ENCODE data around the gene PNPO. TPM values are rescaled to one million over a fixed set of nuclear protein-coding genes. Genes with fewer than 3 reads are reported as not detected.

The PNPO gene
- total and polyA plus RNA-seq, 2 of the 13 experiments (the other 11 are each of a cell fraction or from before 2014, with no cell fraction given), result 47.9 to 63.3 TPM

DNA sequence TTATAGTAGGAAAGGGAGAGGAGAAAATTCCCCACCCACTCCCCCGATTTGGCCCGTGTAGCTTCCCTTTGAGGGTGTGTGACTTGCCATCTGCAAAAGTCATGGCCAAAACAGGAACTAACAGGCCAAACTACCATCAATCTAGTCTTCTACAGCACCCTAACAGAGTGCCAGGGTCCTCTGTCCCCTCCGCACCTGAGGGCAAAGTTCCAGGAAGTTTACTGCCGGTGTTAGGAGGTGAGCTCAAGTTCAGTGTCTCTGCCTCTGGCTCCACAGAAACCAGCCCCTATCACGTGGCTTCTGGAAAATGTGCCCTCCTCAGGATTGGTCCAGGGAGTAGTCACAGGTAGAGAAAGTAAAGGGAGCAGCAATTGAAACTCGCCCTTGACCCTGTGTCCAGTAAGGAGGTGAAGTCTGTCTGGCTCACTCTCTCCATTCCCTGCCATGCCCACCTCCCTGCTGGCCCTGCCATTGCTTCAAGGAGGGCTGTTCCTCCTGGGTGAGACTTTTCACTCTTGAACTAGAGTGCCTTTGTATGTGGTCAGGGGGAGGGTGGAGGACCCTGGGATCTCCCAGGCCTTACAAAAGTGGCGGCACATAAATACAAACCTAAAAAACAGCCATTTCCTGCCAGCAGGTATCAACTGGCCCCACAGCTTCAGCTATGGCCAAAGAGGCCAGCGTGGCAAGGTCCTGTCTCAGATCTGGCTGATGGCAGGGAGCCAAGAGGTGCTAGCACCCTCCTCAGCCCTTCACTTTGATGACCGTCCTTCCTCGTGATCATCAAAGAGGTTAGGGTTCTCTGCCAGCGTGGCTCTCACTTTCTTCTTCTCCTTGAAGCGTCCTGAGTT lies 11.0 kb downstream of the PNPO start (continued):
- TF ChIP-seq REXO4 (CRISPR knock-in tag; IDR thresholded peaks at IDR 0.05; ENCODE audit: borderline replicate concordance) (no peak), BRCA1 (CRISPR knock-in tag; IDR thresholded peaks at IDR 0.05) (no peak), SRF (IDR thresholded peaks at IDR 0.05; ENCODE audit: low read depth, low read length) (no peak), ZNF781 (CRISPR knock-in tag; IDR thresholded peaks at IDR 0.05; ENCODE audit: borderline replicate concordance, not compliant biosample characterization) (peak; percentile 57), IRF2 (CRISPR knock-in tag; IDR thresholded peaks at IDR 0.05) (peak; percentile 91), SP1 (IDR thresholded peaks at IDR 0.05) (no peak), SP1 (CRISPR knock-in tag; IDR thresholded peaks at IDR 0.05) (no peak), RBAK (CRISPR knock-in tag; IDR thresholded peaks at IDR 0.05) (no peak), KMT2A (CRISPR knock-in tag; IDR thresholded peaks at IDR 0.05) (no peak), TAF15 (IDR thresholded peaks at IDR 0.05; ENCODE audit: low read depth, low read length, poor library complexity, severe bottlenecking) (no peak), HOXA3 (CRISPR knock-in tag; IDR thresholded peaks at IDR 0.05) (peak; percentile 71; the same call in 1 of the 2 replicates), DPF2 (CRISPR knock-in tag; IDR thresholded peaks at IDR 0.05; ENCODE audit: borderline replicate concordance, low read depth) (peak; percentile 81; the same call in 1 of the 2 replicates), HMG20B (CRISPR knock-in tag; conservative IDR thresholded peaks at IDR 0.05) (no peak), REPIN1 (CRISPR knock-in tag; IDR thresholded peaks at IDR 0.05; ENCODE audit: borderline replicate concordance, low read depth) (no peak), MXD4 (CRISPR knock-in tag; IDR thresholded peaks at IDR 0.05) (peak; percentile 52; the same call in 1 of the 2 replicates), ZZZ3 (CRISPR knock-in tag; IDR thresholded peaks at IDR 0.05; ENCODE audit: borderline replicate concordance) (no peak), TBX2 (CRISPR knock-in tag; IDR thresholded peaks at IDR 0.05; ENCODE audit: borderline replicate concordance) (peak; percentile 80), SIX4 (CRISPR knock-in tag; IDR thresholded peaks at IDR 0.05) (0 out of 2 replicates have a peak, but pooled peaks have one; percentile 34)
- TF ChIP-seq, protein P1, sequence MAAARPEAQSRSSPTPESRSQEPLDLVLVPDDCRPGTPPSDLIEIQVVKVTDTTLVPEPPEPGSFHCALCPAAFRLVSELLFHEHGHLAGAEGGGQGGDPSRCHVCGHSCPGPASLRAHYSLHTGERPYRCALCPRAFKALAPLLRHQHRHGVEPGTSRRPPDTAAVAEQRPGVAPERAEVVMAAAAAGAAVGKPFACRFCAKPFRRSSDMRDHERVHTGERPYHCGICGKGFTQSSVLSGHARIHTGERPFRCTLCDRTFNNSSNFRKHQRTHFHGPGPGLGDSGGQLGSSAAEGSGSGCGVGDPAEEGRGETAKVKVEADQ (CRISPR knock-in tag; IDR thresholded peaks at IDR 0.05; ENCODE audit: borderline replicate concordance), result no peak
- TF ChIP-seq, protein P2, sequence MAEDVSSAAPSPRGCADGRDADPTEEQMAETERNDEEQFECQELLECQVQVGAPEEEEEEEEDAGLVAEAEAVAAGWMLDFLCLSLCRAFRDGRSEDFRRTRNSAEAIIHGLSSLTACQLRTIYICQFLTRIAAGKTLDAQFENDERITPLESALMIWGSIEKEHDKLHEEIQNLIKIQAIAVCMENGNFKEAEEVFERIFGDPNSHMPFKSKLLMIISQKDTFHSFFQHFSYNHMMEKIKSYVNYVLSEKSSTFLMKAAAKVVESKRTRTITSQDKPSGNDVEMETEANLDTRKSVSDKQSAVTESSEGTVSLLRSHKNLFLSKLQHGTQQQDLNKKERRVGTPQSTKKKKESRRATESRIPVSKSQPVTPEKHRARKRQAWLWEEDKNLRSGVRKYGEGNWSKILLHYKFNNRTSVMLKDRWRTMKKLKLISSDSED (CRISPR knock-in tag; IDR thresholded peaks at IDR 0.05), result no peak
- TF ChIP-seq, protein P3, sequence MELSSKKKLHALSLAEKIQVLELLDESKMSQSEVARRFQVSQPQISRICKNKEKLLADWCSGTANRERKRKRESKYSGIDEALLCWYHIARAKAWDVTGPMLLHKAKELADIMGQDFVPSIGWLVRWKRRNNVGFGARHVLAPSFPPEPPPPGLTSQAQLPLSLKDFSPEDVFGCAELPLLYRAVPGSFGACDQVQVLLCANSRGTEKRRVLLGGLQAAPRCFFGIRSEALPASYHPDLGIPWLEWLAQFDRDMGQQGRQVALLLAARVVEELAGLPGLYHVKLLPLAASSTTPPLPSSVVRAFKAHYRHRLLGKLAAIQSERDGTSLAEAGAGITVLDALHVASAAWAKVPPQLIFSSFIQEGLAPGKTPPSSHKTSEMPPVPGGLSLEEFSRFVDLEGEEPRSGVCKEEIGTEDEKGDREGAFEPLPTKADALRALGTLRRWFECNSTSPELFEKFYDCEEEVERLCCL (CRISPR knock-in tag; IDR thresholded peaks at IDR 0.05; ENCODE audit: borderline replicate concordance), result no peak
- TF ChIP-seq, protein P4, sequence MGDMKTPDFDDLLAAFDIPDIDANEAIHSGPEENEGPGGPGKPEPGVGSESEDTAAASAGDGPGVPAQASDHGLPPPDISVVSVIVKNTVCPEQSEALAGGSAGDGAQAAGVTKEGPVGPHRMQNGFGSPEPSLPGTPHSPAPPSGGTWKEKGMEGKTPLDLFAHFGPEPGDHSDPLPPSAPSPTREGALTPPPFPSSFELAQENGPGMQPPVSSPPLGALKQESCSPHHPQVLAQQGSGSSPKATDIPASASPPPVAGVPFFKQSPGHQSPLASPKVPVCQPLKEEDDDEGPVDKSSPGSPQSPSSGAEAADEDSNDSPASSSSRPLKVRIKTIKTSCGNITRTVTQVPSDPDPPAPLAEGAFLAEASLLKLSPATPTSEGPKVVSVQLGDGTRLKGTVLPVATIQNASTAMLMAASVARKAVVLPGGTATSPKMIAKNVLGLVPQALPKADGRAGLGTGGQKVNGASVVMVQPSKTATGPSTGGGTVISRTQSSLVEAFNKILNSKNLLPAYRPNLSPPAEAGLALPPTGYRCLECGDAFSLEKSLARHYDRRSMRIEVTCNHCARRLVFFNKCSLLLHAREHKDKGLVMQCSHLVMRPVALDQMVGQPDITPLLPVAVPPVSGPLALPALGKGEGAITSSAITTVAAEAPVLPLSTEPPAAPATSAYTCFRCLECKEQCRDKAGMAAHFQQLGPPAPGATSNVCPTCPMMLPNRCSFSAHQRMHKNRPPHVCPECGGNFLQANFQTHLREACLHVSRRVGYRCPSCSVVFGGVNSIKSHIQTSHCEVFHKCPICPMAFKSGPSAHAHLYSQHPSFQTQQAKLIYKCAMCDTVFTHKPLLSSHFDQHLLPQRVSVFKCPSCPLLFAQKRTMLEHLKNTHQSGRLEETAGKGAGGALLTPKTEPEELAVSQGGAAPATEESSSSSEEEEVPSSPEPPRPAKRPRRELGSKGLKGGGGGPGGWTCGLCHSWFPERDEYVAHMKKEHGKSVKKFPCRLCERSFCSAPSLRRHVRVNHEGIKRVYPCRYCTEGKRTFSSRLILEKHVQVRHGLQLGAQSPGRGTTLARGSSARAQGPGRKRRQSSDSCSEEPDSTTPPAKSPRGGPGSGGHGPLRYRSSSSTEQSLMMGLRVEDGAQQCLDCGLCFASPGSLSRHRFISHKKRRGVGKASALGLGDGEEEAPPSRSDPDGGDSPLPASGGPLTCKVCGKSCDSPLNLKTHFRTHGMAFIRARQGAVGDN (CRISPR knock-in tag; IDR thresholded peaks at IDR 0.05), result peak; percentile 65
